ENCODE measurements around the gene CAMTA1.

CAMTA1 gene

DNA sequence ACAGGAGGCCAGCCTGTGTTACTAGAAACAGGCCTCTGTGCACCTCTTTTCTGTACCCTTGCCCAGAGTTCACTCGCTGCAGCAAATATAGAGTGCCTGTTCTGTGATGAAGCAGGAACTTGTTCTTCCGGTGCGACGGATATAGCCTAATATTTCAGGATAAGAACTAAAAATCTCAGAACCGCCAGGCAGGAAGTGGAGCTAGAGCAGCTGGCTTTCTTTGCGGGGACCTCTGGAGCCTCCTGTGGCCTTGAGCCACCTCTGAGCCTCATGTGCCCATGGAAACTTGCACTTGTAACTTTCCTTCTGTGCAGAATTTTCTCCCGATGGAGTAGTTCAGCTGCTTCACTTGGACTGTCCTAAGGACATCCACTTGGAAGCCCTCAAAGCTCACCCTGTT is 941.4 kb downstream of the CAMTA1 start:
- Histone ChIP-seq H3K4me3 (ENCODE audit: insufficient read depth, low read length, poor library complexity, severe bottlenecking) (no peak overlapping the region), H2AFZ (ENCODE audit: low read depth, low read length, severe bottlenecking) (no peak overlapping the region), H3F3A (ENCODE audit: insufficient read depth) (no peaks in the 10 kb centered on the region), H3K4me2 (ENCODE audit: low read depth, low read length, poor library complexity, severe bottlenecking) (no peak overlapping the region), H3K9ac (ENCODE audit: low read length) (no peak overlapping the region), H3K36me3 (ENCODE audit: low read length) (no peaks in the 10 kb centered on the region), H4K20me1 (ENCODE audit: low read depth, low read length) (no peaks in the 10 kb centered on the region), H3K27me3 (ENCODE audit: low read length) (no peaks in the 10 kb centered on the region), H3K9me2 (replicated peaks; ENCODE audit: insufficient read depth, low read length) (no peaks in the 10 kb centered on the region), H3K27ac (ENCODE audit: low read depth, low read length) (no peak overlapping the region), H3K79me2 (ENCODE audit: insufficient read depth, low read length) (no peaks in the 10 kb centered on the region), H3K9me3 (ENCODE audit: insufficient read depth, low read length) (no peaks in the 10 kb centered on the region)
- TF ChIP-seq, protein P1, sequence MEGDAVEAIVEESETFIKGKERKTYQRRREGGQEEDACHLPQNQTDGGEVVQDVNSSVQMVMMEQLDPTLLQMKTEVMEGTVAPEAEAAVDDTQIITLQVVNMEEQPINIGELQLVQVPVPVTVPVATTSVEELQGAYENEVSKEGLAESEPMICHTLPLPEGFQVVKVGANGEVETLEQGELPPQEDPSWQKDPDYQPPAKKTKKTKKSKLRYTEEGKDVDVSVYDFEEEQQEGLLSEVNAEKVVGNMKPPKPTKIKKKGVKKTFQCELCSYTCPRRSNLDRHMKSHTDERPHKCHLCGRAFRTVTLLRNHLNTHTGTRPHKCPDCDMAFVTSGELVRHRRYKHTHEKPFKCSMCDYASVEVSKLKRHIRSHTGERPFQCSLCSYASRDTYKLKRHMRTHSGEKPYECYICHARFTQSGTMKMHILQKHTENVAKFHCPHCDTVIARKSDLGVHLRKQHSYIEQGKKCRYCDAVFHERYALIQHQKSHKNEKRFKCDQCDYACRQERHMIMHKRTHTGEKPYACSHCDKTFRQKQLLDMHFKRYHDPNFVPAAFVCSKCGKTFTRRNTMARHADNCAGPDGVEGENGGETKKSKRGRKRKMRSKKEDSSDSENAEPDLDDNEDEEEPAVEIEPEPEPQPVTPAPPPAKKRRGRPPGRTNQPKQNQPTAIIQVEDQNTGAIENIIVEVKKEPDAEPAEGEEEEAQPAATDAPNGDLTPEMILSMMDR (IDR thresholded peaks at IDR 0.05; ENCODE audit: insufficient read depth, low read length, poor library complexity, severe bottlenecking), result no peak
- TF ChIP-seq EZH2phosphoT487 (conservative IDR thresholded peaks at IDR 0.05; ENCODE audit: low read length), result no peak

DNA sequence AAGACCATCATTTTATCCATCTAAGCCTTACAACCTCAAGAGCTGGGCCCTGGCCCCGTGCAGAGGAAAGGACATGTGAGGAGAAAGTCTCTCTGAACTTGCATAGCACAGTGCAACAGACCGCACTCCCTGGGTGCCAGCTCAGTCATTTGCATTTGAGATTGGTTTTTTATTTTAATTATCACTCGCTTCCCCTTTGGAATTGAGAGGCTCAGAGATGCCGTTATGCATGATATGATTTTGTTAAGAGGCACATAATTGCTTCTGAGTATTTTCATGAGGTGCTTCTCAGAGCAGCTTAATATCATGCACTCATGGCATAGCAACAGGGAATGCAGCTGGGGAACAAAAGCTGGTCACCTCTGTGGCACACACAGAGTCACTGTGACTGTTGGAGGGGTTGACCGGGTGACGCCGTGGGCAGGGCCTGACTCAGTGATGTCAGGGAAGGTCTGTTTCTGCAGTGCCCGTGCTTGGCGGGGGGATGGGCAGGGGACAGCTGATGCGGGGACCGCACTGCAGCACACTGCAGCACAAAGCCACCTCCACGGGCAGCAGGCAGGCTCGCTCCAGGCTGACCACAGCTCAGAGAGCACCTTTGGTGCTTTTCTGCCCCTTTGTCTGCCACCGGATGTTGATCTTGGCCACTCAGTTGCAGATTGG is 942.7 kb downstream of the CAMTA1 start:
- Histone ChIP-seq H3K4me2 (ENCODE audit: low read depth, low read length, poor library complexity, severe bottlenecking) (no peak overlapping the region), H3K9ac (ENCODE audit: low read length) (no peak overlapping the region), H2AFZ (ENCODE audit: low read depth, low read length, severe bottlenecking) (no peak overlapping the region), H4K20me1 (ENCODE audit: low read depth, low read length) (no peaks in the 10 kb centered on the region), H3K9me3 (ENCODE audit: insufficient read depth, low read length) (no peaks in the 10 kb centered on the region), H3K36me3 (ENCODE audit: low read length) (no peaks in the 10 kb centered on the region), H3K27me3 (ENCODE audit: low read length) (no peaks in the 10 kb centered on the region), H3K79me2 (ENCODE audit: insufficient read depth, low read length) (no peaks in the 10 kb centered on the region), H3K9me2 (replicated peaks; ENCODE audit: insufficient read depth, low read length) (no peaks in the 10 kb centered on the region), H3K27ac (ENCODE audit: low read depth, low read length) (no peak overlapping the region), H3F3A (ENCODE audit: insufficient read depth) (no peaks in the 10 kb centered on the region), H3K4me3 (ENCODE audit: insufficient read depth, low read length, poor library complexity, severe bottlenecking) (no peak overlapping the region)
- TF ChIP-seq EZH2phosphoT487 (conservative IDR thresholded peaks at IDR 0.05; ENCODE audit: low read length), result no peak
- TF ChIP-seq, protein P1 (IDR thresholded peaks at IDR 0.05; ENCODE audit: insufficient read depth, low read length, poor library complexity, severe bottlenecking), result no peak

DNA sequence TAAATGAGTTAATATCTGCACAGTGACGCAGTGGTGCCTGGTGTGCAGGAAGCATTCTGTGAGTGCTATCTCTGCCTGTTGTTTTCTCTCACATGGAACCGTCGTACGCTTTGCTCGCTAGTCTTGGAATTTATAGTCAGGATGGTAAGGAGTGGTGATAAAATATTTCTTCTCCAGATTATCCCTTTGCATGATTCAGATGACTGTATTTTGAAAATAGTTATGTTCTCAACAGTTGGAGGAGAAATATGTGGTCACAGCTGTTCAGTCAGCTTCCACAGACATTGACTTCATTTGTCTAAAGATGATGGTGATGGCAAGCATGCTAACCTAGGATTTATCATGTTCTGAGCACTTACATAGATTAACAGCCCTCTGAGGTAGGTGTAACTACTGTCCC is 944.5 kb downstream of the CAMTA1 start:
- Histone ChIP-seq H3K27ac (ENCODE audit: low read depth, low read length) (no peak overlapping the region), H3K79me2 (ENCODE audit: insufficient read depth, low read length) (no peaks in the 10 kb centered on the region), H3F3A (ENCODE audit: insufficient read depth) (no peaks in the 10 kb centered on the region), H3K9ac (ENCODE audit: low read length) (no peak overlapping the region), H3K9me2 (replicated peaks; ENCODE audit: insufficient read depth, low read length) (no peaks in the 10 kb centered on the region), H2AFZ (ENCODE audit: low read depth, low read length, severe bottlenecking) (no peak overlapping the region), H3K36me3 (ENCODE audit: low read length) (no peaks in the 10 kb centered on the region), H3K4me2 (ENCODE audit: low read depth, low read length, poor library complexity, severe bottlenecking) (no peak overlapping the region), H3K27me3 (ENCODE audit: low read length) (no peaks in the 10 kb centered on the region), H3K4me3 (ENCODE audit: insufficient read depth, low read length, poor library complexity, severe bottlenecking) (no peak overlapping the region), H3K9me3 (ENCODE audit: insufficient read depth, low read length) (no peaks in the 10 kb centered on the region), H4K20me1 (ENCODE audit: low read depth, low read length) (no peaks in the 10 kb centered on the region)
- TF ChIP-seq, protein P1 (IDR thresholded peaks at IDR 0.05; ENCODE audit: insufficient read depth, low read length, poor library complexity, severe bottlenecking), result no peak

Data from SU-DHL-6 (cell line).